Neural cell (in vitro differentiated cells): ENCODE measurements around the gene SPATA32. TPM values are rescaled to one million over a fixed set of nuclear protein-coding genes. Genes with fewer than 3 reads are reported as not detected.
"Not testable (repeated sequence)": the region's sequence is repeated elsewhere in the genome, so short reads cannot be mapped to it uniquely, and the experiment has no call there.

Source experiments
- H2AFZ ChIP-seq: fragments of 200-600, 300-800 bp; sonication (generic), shearing (Covaris generic); 2 replicates; pipeline ENCODE4 v1.6.0; 2014; ENCODE audit warnings: low read depth, mild to moderate bottlenecking, antibody characterized with exemption, low read length, moderate library complexity
- H3F3A ChIP-seq: fragments of 200-600 bp; shearing (Covaris generic); 2 replicates; pipeline ENCODE4 v1.6.1; 2016; ENCODE audit warnings: mild to moderate bottlenecking, moderate library complexity, mixed read lengths, antibody characterized with exemption, low read length; ENCODE audit not compliant: insufficient read depth, poor library complexity, severe bottlenecking
- H3K27ac ChIP-seq: fragments of 200-600, 300-800 bp; sonication (generic), shearing (Covaris generic); 2 replicates; pipeline ENCODE4 v1.5.1; 2014; ENCODE audit warnings: mild to moderate bottlenecking, low read length, moderate library complexity
- H3K27me3 ChIP-seq: fragments of 300-800, 200-600 bp; sonication (generic), shearing (Covaris generic); 2 replicates; pipeline ENCODE4 v1.6.0; 2014; ENCODE audit warnings: mild to moderate bottlenecking, low read depth, low read length, moderate library complexity; ENCODE audit not compliant: insufficient read depth
- H3K36me3 ChIP-seq: fragments of 300-800, 200-600 bp; sonication (generic), shearing (Covaris generic); 2 replicates; pipeline ENCODE4 v1.5.1; 2014; ENCODE audit warnings: mild to moderate bottlenecking, antibody characterized with exemption, low read length, moderate library complexity; ENCODE audit not compliant: insufficient read depth
- H3K4me2 ChIP-seq: fragments of 300-800, 200-600 bp; sonication (generic), shearing (Covaris generic); 2 replicates; pipeline ENCODE4 v1.6.0; 2014; ENCODE audit warnings: mild to moderate bottlenecking, low read length
- H3K4me3 ChIP-seq: fragments of 300-800, 200-600 bp; sonication (generic), shearing (Covaris generic); 2 replicates; pipeline ENCODE4 v1.5.1; 2014; ENCODE audit warnings: mild to moderate bottlenecking, low read length, moderate library complexity
- H3K79me2 ChIP-seq: fragments of 200-600 bp; shearing (Covaris generic); replicated peaks from 2 replicates; pipeline ENCODE4 v1.6.0; 2014; ENCODE audit warnings: mild to moderate bottlenecking, low read length, moderate library complexity; ENCODE audit not compliant: insufficient read depth
- H3K9ac ChIP-seq: fragments of 300-800, 200-600 bp; sonication (generic), shearing (Covaris generic); 2 replicates; pipeline ENCODE4 v1.6.1; 2016; ENCODE audit warnings: mild to moderate bottlenecking, low read length, mixed read lengths
- H3K9me2 ChIP-seq: fragments of 200-600 bp; shearing (Covaris generic); 2 replicates; pipeline ENCODE4 v1.6.1; 2016; ENCODE audit warnings: mild to moderate bottlenecking, low read length, mixed read lengths; ENCODE audit not compliant: insufficient read depth
- H3K9me3 ChIP-seq: fragments of 200-600, 300-800 bp; sonication (generic), shearing (Covaris generic); 2 replicates; pipeline ENCODE4 v1.6.1; 2016; ENCODE audit warnings: mild to moderate bottlenecking, mixed run types, low read length, moderate library complexity, mixed read lengths
- H4K20me1 ChIP-seq: fragments of 200-600 bp; shearing (Covaris generic); 2 replicates; pipeline ENCODE4 v1.6.1; 2016; ENCODE audit warnings: mild to moderate bottlenecking, mixed run types; ENCODE audit not compliant: insufficient read depth
- CTCF ChIP-seq: fragments of 450-650 bp; IDR thresholded peaks from 2 replicates; pipeline ENCODE4 v1.5.1; 2014; ENCODE audit warnings: antibody characterized with exemption, mild to moderate bottlenecking, moderate library complexity; ENCODE audit not compliant: poor library complexity, severe bottlenecking
- EP300 ChIP-seq: fragments of 450-650 bp; conservative IDR thresholded peaks from 2 replicates; pipeline ENCODE4 v1.6.1; 2014; ENCODE audit warnings: antibody characterized with exemption, mild to moderate bottlenecking, moderate library complexity; ENCODE audit not compliant: poor library complexity, severe bottlenecking
- EZH2 ChIP-seq: fragments of 200-600, 300-800 bp; shearing (Covaris generic), sonication (generic); IDR thresholded peaks from 2 replicates; pipeline ENCODE4 v1.6.1; 2014; ENCODE audit warnings: antibody characterized with exemption, low read length, borderline replicate concordance, mild to moderate bottlenecking; ENCODE audit not compliant: insufficient read depth, poor library complexity, severe bottlenecking
- MXI1 ChIP-seq: fragments of 450-650 bp; conservative IDR thresholded peaks from 2 replicates; pipeline ENCODE4 v1.6.1; 2014; ENCODE audit warnings: antibody characterized with exemption, mild to moderate bottlenecking; ENCODE audit not compliant: poor library complexity, severe bottlenecking
- POLR2AphosphoS5 ChIP-seq: IDR thresholded peaks from 2 replicates; pipeline ENCODE4 v1.6.1; 2012
- RAD21 ChIP-seq: fragments of 450-650 bp; conservative IDR thresholded peaks from 2 replicates; pipeline ENCODE4 v1.6.1; 2014; ENCODE audit warnings: antibody characterized with exemption, mild to moderate bottlenecking, moderate library complexity
- REST ChIP-seq: IDR thresholded peaks from 2 replicates; pipeline ENCODE4 v1.6.1; 2012; ENCODE audit warnings: borderline replicate concordance
- SMC3 ChIP-seq: fragments of 450-650 bp; conservative IDR thresholded peaks from 2 replicates; pipeline ENCODE4 v1.6.1; 2014; ENCODE audit warnings: antibody characterized with exemption, mild to moderate bottlenecking, moderate library complexity; ENCODE audit not compliant: poor library complexity
- TAF1 ChIP-seq: IDR thresholded peaks from 2 replicates; pipeline ENCODE4 v1.6.1; 2012; ENCODE audit warnings: low read depth
- polyA plus RNA-seq: library from polyadenylated mRNA; depleted of rRNA; stranded (reverse); fragments of >200 nt; gene quantifications from 2 replicates; pipeline ENCODE4 v1.2.3, GENCODE V29; 2014

Gene SPATA32
- polyA plus RNA-seq, 1 donor from 2014 or later: not detected

GRCh38 chr17:45305530-45306087 is 43.7 kb upstream of the SPATA32 start:
- Histone ChIP-seq H3K36me3 (no peaks in the 10 kb centered on the region), H3F3A (no peaks in the 10 kb centered on the region), H3K9me2 (no peaks in the 10 kb centered on the region), H3K27ac (no peak overlapping the region), H4K20me1 (no peaks in the 10 kb centered on the region), H2AFZ (no peak overlapping the region), H3K9ac (no peak overlapping the region), H3K27me3 (no peaks in the 10 kb centered on the region), H3K4me2 (no peak overlapping the region), H3K9me3 (no peaks in the 10 kb centered on the region), H3K4me3 (no peak overlapping the region), H3K79me2 (no peaks in the 10 kb centered on the region)
- no peak for TF ChIP-seq TAF1
- TF ChIP-seq CTCF: no peak
- TF ChIP-seq MXI1: no peak
- TF ChIP-seq POLR2AphosphoS5: no peak
- no peak for TF ChIP-seq SMC3
- TF ChIP-seq EZH2: no peak
- TF ChIP-seq RAD21: no peak
- no peak for TF ChIP-seq EP300
- TF ChIP-seq REST: no peak

DNA sequence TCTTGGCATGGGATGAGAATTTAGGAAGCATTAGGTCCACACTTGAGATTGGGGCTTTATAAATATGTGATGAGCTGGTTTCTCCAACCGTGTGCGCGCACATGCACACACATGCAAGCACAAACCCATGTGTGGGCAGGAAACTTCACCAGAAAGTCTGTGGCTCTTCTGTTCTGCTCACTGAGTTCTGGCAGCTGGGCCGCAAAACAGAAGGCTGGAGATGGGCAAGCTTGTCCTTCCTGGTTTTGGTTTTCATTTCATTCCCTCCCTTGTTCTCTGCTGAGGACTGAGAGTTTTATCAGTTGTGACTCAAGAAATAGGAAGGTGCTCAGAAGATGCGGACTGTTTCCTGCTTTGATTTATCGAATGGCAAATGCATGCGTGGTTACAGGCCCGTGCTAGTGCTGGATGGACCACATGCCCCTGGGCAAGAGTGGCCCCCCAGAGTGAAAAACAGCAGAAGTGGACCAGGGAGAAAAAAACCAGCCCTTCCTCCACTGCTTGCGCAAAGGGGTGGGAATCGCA is 40.8 kb upstream of the SPATA32 start:
- H2AFZ ChIP-seq: no peak overlapping the region
- no peaks in the 10 kb centered on the region for H3K27me3 ChIP-seq
- no peaks in the 10 kb centered on the region for H3F3A ChIP-seq
- H3K9ac ChIP-seq: no peak overlapping the region
- no peaks in the 10 kb centered on the region for H3K79me2 ChIP-seq
- no peak overlapping the region for H3K27ac ChIP-seq
- H3K36me3 ChIP-seq: no peaks in the 10 kb centered on the region
- H3K4me3 ChIP-seq: no peak overlapping the region
- H3K4me2 ChIP-seq: no peak overlapping the region
- H3K9me2 ChIP-seq: no peaks in the 10 kb centered on the region
- TF ChIP-seq EZH2: no peak
- TF ChIP-seq EP300: no peak
- TF ChIP-seq CTCF: no peak
- no peak for TF ChIP-seq SMC3
- TF ChIP-seq TAF1: no peak
- TF ChIP-seq RAD21: no peak
- no peak for TF ChIP-seq REST
- TF ChIP-seq POLR2AphosphoS5: no peak
- TF ChIP-seq MXI1: no peak
- no peaks in the 10 kb centered on the region for H4K20me1 ChIP-seq
- no peaks in the 10 kb centered on the region for H3K9me3 ChIP-seq

GRCh38 chr17:45302220-45302619 is 40.3 kb upstream of the SPATA32 start:
- H3K4me2 ChIP-seq, H2AFZ ChIP-seq, H3K36me3 ChIP-seq, H3K9me2 ChIP-seq, H3K9me3 ChIP-seq, H4K20me1 ChIP-seq, H3K79me2 ChIP-seq, H3K9ac ChIP-seq, H3K4me3 ChIP-seq, H3K27ac ChIP-seq, H3K27me3 ChIP-seq, H3F3A ChIP-seq: not testable (repeated sequence)
